ENCODE data around the gene LRRFIP1.
"Not testable (repeated sequence)": the region's sequence is repeated elsewhere in the genome, so short reads cannot be mapped to it uniquely, and the experiment has no call there.

The LRRFIP1 gene

GRCh38 chr2:237732070-237732469 lies 104.7 kb downstream of the LRRFIP1 start:
- DNase-seq: no peak

- no peak for DNase-seq
Observed at GRCh38 chr2:237732790-237733381, 105.5 kb downstream of the LRRFIP1 start.

GRCh38 chr2:237733677-237734300 lies 106.4 kb downstream of the LRRFIP1 start:
- no peak for DNase-seq

GRCh38 chr2:237734905-237735623 lies 107.7 kb downstream of the LRRFIP1 start:
- no peak for DNase-seq

- DNase-seq: no peak
Observed at GRCh38 chr2:237735798-237736197, 108.4 kb downstream of the LRRFIP1 start.

- no peak for DNase-seq
Observed at GRCh38 chr2:237736783-237737182, 109.4 kb downstream of the LRRFIP1 start.

- DNase-seq: no peak
Observed at GRCh38 chr2:237737196-237737865, 109.9 kb downstream of the LRRFIP1 start.

GRCh38 chr2:237738255-237738654 lies 110.9 kb downstream of the LRRFIP1 start:
- no peak for DNase-seq

GRCh38 chr2:237739101-237739500 lies 111.7 kb downstream of the LRRFIP1 start:
- DNase-seq: no peak

GRCh38 chr2:237742191-237742590 lies 114.8 kb downstream of the LRRFIP1 start:
- DNase-seq: no peak

GRCh38 chr2:237742614-237743013 lies 115.2 kb downstream of the LRRFIP1 start:
- no peak for DNase-seq

- no peak for DNase-seq
Observed at GRCh38 chr2:237743024-237743423, 115.6 kb downstream of the LRRFIP1 start.

GRCh38 chr2:237743561-237744269 lies 116.3 kb downstream of the LRRFIP1 start:
- DNase-seq: no peak

- DNase-seq: no peak
Observed at GRCh38 chr2:237744270-237744612, 116.9 kb downstream of the LRRFIP1 start.

GRCh38 chr2:237744613-237745249 lies 117.3 kb downstream of the LRRFIP1 start:
- peak; percentile 68 for DNase-seq

GRCh38 chr2:237745250-237745613 lies 117.8 kb downstream of the LRRFIP1 start:
- no peak for DNase-seq

- no peak for DNase-seq
Observed at GRCh38 chr2:237746302-237747080, 119.1 kb downstream of the LRRFIP1 start.

GRCh38 chr2:237747189-237747588 lies 119.8 kb downstream of the LRRFIP1 start:
- DNase-seq: no peak

GRCh38 chr2:237749002-237749401 lies 121.6 kb downstream of the LRRFIP1 start:
- DNase-seq: no peak

- DNase-seq: no peak
Observed at GRCh38 chr2:237749961-237750360, 122.6 kb downstream of the LRRFIP1 start.

GRCh38 chr2:237750441-237750840 lies 123.1 kb downstream of the LRRFIP1 start:
- DNase-seq: not testable (repeated sequence)

GRCh38 chr2:237752761-237753165 lies 125.4 kb downstream of the LRRFIP1 start:
- DNase-seq: peak; percentile 77

Measured in activated CD4-positive, alpha-beta T cell treated with anti-CD3 and anti-CD28 coated beads, Interleukin-2, amount 50 U/mL, for 16 hours (primary cell).